GM19035 (cell line): Measurements from ENCODE around the gene INHBB.

Experiments used
- ATAC-seq: cut with Tn5 transposase; IDR thresholded peaks from one replicate; pipeline ENCODE4 v1.9.1; 2021; ENCODE audit not compliant: unreplicated experiment

The INHBB gene

GRCh38 chr2:120395221-120396012 is 49.5 kb downstream of the INHBB start:
- ATAC-seq = no peak

GRCh38 chr2:120396013-120396860 is 50.3 kb downstream of the INHBB start:
- no peak for ATAC-seq

GRCh38 chr2:120396861-120397811 is 51.2 kb downstream of the INHBB start:
- ATAC-seq = no peak

DNA sequence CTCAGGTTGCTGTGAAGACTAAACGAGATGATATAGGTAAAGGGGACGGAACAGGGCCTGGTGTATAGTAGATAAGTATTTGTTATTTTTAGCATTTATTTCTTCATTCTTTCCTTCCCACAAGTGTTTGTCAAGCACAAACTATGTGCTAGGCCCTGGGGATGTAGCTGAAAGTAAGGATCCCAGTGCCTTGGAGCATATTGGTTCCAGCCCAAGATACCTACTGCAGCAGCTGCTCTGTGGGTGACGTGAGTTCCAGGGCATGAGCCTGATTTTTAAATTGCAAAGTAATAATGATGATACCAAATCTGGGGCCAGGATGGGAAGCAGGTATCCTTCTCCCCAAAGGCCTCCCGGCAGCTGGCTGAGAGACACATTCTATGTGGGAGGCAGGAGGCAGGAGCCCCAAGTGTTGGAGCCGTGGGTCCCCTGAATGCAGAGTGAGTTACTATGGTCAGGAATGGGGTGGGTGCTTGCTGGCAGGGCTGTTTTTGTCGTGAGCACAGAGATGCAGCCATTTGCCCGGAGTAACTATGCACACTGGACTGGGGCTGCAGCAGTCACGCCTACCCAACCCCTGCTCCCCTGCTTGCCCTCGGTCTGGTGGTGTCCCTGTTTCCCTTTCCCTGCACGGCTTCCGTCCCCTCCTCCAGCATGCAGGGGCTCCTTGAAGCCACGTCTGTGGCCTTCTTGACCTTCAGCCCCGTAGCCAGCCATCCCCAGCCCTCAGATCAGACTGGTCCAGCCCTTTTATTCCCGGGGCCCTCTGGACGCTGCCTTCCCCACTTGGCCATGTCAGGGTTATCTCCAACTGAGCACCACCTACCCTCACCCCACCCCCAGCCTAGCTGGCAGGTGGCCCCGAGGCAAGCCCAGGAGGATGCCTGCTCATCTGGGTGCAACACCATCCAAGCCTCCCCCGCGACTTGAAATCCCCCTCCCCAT is 52.4 kb downstream of the INHBB start:
- no peak for ATAC-seq

DNA sequence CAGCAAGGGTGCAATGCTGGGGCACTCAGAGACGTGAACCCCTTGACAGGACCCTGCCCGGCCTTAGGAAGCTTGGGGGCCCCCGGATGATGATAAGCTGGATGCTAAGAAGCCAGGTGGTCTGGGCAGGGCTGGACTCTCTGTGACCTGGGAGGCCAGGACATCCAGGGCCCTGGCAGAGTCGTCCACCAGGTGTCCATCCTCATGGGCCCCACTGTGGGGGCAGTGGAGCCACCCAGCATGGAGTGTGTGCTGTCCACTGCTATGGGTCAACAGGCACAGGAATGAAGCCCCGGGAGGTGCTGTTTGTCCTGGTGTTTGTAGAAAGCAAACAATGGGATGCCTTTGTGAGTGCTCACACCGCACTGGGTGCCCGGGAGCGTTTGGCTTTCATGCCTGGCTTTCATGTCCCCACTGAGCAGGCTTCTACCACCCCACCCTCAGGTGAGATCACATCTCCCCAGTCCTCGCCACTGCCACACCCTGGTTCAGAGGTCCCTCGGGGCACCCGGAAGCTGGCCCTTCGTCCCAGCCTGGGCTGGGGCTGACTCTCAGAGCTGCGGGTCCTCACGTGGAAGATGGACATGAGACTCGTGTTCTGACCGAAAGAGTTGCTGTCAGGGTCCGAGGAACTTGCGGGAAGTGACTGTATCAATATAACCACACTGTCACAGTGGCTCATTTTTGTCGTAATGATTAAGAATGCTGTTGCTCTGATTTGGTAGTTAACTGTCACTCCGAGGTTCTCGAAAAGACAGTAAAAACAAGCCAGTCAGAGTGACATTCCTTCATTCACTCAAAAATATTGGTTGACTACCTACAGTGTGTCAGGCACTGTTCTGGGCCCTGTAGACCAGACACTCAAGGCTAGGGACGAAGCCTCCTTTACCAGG is 53.3 kb downstream of the INHBB start:
- no peak for ATAC-seq

GRCh38 chr2:120399889-120400240 is 53.9 kb downstream of the INHBB start:
- ATAC-seq = no peak

GRCh38 chr2:120400551-120400950 is 54.6 kb downstream of the INHBB start:
- ATAC-seq = no peak
